Measurements from ENCODE around the gene CRADD.
"Not testable (repeated sequence)": the region's sequence is repeated elsewhere in the genome, so short reads cannot be mapped to it uniquely, and the experiment has no call there.

CRADD gene

DNA sequence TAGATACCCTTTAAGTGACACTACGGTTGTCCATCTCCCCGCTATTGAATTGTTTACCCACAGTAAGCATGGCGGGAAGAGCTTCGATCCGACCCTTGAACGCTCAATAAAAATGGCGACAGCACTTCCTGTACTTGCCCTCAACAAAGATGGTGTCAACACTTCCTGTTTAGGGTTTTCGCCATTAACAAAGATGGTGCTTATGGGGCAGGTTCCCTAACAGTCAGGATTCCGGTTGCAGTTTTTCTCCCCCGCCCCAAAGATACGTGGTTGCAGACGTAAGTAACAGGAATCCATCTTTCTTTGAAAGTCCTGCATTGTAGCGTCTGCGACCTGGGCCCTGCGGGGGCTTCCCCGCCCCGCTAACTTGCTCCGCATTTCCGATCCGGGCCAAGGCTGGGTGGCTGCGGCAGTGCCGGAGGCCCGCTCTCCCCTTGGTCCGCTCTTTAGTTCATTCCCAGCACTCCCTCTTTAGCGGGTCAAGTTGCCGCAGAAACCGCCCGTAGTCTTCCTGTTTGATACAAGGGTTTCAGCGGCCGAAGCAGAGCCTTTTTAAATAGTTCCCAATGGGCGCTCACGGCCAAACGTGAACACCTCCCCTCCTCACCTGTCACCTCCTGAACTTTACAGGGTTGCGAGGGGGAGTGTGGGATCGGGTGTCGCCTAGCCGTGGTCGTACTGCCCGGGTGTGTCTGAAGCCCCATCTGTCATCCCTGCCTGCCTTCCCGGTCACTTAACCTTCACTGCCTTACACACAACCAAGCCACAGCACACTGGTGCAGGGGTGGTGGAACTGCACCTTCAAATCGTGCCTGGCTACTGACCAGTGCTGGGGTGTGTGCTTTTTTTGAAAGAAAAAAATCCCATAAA is at the start of gene CRADD:
CRADD (plus strand) TSS at position 181 of the 870 bp plus-strand sequence.
- DNase-seq (ENCODE audit: low read depth): peak; percentile 99

DNA sequence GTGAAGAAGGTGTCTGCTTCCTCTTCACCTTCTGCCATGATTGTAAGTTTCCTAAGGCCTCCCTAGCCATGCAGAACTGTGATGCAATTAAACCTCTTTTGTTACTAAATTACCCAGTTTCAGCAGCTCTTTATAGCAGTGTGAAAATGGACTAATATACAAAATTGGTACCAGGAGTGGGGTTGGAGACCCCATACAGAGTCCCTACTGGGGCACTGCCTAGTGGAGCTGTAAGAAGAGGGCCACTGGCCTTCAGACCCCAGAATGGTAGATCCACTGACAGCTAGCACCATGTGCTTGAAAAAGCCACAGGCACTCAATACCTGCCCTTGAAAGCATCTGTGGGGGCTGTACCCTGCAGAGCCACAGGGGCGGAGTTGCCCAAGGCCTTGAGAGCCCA is 44.8 kb upstream of the CRADD start:
- DNase-seq (ENCODE audit: low read depth): no peak

DNA sequence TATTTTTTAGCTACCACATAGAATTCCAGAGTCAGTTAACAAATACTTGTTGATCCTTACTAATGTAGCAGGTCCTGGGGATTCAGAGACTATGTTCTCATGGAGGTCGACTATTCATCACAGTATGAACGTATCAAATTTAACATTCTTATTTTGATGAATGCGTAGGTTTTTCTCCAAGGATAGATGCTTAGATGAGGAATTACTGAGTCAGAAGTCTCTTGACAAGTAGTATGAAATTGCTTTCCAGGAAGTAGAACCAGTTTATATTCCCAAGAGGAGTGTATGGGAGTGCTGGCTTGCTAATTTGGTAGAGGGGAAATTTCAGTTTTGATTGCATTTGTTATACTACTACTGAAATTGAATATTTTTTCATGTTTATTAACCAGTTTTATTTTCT is 42.8 kb upstream of the CRADD start:
- DNase-seq (ENCODE audit: low read depth): peak; percentile 53

DNA sequence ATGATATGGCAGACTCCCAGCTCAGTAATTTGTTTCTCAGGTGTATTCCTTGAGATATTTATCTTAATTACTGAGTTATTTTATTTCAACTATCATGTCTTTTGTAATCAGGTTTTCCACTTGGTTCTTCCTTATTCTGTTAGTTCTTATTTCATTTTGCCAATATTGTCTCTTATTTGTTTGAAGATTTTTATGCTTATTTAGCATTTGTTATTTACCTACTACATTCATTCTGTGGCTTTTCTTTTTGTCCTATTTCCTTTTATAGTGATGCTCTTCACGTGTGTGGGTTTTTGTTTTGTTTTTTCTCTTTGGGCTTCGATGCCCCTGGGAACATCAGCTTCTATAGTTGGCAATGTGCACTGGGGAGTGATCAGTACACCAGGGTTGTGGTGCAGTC is 40.5 kb upstream of the CRADD start:
- no peak for DNase-seq (ENCODE audit: low read depth)

- peak; percentile 82 for DNase-seq (ENCODE audit: low read depth)
Observed at GRCh38 chr12:93638095-93638494, 39.1 kb upstream of the CRADD start.

DNA sequence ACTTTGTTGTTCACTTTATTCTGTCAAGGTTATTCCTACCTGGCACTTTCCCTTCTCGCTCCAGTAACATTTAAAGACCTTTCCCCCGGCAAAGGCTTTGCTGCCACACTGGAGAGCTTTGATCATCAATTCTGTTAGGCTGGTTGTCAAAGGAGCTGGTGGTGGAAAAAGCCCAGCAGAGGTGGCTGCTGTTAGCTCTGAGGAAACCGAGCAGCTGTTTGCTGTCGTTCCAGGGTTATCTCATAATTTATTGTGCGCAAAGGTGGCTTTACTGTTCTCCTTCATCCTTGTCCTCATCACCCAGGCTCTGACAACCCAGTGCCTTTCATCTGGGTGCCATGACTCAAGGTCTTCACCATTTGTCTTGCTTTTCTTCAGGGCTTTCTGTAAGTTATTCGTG is 38.2 kb upstream of the CRADD start:
- peak; percentile 50 for DNase-seq (ENCODE audit: low read depth)

- no peak for DNase-seq (ENCODE audit: low read depth)
Observed at GRCh38 chr12:93639406-93639805, 37.8 kb upstream of the CRADD start.

- not testable (repeated sequence) for DNase-seq (ENCODE audit: low read depth)
Observed at GRCh38 chr12:93641380-93641779, 35.8 kb upstream of the CRADD start.

DNA sequence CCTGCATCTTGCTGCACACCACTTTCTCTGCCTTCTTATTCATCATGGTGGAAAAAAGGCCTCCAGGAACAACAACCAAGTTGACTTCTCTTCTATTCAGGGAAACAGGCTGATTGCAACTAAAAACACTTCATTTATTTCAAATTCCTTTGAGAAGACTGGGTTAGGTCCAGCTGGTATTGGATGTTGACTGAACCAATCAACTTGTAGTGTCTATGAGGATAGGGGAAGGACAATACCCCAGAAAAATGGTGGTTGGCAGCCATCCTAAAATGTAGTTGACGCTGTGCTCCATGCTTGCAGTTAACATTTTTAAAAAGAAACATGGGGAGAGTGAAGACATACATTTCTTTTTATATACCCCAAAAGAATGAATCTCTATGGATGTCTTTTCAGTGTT is 34.4 kb upstream of the CRADD start:
- no peak for DNase-seq (ENCODE audit: low read depth)

- DNase-seq (ENCODE audit: low read depth): peak; percentile 26
Observed at GRCh38 chr12:93645702-93646101, 31.5 kb upstream of the CRADD start.

DNA sequence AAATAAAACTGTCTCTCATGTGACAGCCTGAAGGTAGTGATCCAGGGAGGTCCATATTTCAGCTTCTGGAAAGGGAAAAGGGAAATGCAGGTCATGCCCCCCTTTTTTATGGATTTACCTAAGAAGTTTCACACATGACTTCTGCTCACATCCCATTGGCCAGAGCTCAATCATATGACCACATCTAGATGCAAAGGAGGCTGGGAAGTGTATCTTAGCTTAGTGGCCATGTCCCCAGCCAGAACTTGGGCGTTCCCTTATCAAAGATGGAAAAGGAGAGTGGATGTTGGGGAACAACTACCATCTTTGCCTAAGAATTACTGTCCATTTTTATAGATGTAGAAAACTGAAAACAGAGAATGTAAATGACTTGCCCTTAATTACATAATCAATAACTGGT is 26.5 kb upstream of the CRADD start:
- DNase-seq (ENCODE audit: low read depth): no peak

DNA sequence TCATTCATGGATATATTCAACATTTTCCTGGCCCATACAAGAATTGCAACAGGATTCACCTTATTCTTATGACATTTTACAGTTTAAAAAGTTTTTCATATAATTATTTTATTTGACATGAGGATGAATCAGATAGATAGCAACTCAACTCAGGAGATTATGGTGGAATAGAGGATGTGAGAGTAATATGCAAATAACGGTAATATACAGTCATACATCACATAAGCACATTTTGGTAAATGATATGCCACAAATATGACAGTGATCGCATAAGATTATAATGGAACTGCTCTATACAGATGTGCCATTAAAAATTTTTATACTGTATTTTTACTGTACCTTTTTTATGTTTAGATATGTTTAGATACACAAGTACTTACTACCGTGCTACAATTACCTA is 24.1 kb upstream of the CRADD start:
- no peak for DNase-seq (ENCODE audit: low read depth)

- DNase-seq (ENCODE audit: low read depth): no peak
Observed at GRCh38 chr12:93653712-93654111, 23.5 kb upstream of the CRADD start.

GRCh38 chr12:93654421-93654820 is 22.8 kb upstream of the CRADD start:
- DNase-seq (ENCODE audit: low read depth): no peak

GRCh38 chr12:93657071-93657470 is 20.1 kb upstream of the CRADD start:
- peak; percentile 73 for DNase-seq (ENCODE audit: low read depth)

GRCh38 chr12:93661021-93661420 is 16.2 kb upstream of the CRADD start:
- DNase-seq (ENCODE audit: low read depth): no peak

GRCh38 chr12:93663006-93663728 is 14.0 kb upstream of the CRADD start:
- peak; percentile 40 for DNase-seq (ENCODE audit: low read depth)

DNA sequence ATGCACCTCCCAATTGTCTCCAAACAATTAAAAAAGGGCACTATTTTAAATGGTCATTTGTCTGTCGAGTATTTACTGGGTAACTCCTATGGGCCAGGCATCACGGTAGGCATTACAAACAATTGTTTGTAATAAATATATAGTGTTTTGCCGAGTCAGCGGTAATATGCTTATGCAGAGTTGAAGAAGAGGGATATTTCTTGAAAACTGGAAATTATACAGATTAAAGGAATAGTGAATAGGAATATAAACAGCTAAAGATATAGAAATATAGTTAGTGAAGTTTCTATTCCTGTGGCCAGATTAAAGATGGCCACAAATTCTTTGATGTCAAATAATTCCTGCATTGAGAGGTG is 13.5 kb upstream of the CRADD start:
- no peak for DNase-seq (ENCODE audit: low read depth)

GRCh38 chr12:93664573-93665138 is 12.5 kb upstream of the CRADD start:
- peak; percentile 7 for DNase-seq (ENCODE audit: low read depth)

- no peak for DNase-seq (ENCODE audit: low read depth)
Observed at GRCh38 chr12:93667672-93668071, 9.5 kb upstream of the CRADD start.

GRCh38 chr12:93668919-93669418 is 8.2 kb upstream of the CRADD start:
- DNase-seq (ENCODE audit: low read depth): no peak

DNA sequence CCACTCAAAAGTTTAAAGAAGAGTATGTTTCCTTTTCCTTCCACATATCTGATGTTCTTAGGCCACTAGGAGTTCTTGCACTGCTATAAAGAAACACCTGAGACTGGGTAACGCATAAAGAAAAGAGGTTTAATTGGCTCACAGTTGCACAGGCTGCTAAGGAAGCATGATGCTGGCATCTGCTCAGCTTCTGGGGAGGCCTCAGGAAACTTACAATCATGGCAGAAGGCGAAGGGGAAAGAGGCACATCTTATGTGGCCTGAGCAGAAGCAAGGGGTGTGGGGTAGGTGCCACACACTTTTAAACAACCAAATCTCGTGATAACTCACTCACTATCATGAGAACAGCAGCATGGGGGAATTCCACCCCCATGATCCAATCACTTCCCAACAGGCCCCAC is 7.7 kb upstream of the CRADD start:
- DNase-seq (ENCODE audit: low read depth): no peak

GRCh38 chr12:93670104-93670503 is 7.1 kb upstream of the CRADD start:
- DNase-seq (ENCODE audit: low read depth): no peak

Data from amniotic epithelial cell (primary cell).